Inferior parietal cortex (tissue), 1 donor: ENCODE measurements around the gene PTH1R.

Experiments used
- DNase-seq: peaks from one replicate; pipeline ENCODE4 v3.0.0-alpha.2; 2016; ENCODE audit errors: extremely low spot score

PTH1R gene

DNA sequence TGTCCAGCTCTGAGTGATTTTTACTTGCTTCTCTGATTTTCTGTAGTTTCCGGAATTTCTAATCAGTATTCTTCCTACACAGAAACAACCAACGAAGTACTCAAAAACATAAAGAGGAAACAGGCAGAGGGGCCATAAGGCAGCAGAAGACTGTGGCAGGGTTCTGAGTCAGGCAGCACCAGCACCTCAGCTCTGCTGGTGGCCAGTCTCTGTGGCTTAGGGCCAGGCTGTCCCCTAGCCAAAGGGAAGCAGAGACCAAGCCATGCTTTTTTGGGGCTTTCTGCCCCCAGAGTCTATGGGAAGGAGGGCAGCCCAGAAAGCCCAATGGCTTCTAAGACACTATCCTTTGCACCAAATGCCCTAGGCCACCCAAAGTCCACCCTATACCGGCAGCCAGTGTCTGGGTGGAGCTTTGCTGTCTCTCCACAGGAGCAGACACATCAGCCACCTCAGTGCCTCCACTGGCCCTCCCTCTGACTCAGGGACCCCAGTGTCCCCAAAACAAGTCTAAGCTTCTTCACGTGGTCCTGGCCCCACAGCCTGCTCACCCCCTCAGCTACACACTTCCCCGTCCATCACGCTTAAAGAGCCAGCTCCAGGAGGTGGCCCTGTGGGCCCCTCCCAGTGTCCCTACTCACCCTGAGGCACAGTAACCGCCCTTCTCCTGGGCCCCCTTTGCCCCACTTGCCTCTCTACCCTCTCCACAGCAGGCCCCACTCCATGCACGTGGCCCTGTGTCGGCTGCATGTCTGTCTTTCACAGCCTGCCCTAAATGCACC is 52.8 kb downstream of the PTH1R start:
- DNase-seq = no peak

DNA sequence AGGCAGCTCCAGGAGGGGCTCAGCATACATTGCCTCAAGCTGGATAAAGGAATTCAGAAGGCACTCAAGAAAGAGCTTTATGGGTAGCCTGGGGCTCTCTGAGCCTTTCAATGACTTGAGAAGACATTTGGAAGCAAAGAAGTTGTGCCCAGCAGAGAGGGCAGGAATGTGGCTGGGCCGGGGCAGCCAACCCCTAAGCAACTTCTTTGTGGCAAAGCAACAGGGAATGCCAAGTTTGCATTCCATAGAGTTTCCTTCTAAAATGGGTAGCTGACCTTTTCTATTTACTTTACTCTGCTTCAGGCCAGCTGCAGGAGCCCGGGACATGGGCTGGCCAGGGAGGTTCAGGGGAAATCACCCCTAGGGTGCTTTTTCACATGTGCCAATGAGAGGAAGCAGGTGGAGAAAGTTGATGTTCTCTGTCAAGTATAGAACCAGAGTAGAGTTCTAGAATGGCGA is 53.5 kb downstream of the PTH1R start:
- no peak for DNase-seq

DNA sequence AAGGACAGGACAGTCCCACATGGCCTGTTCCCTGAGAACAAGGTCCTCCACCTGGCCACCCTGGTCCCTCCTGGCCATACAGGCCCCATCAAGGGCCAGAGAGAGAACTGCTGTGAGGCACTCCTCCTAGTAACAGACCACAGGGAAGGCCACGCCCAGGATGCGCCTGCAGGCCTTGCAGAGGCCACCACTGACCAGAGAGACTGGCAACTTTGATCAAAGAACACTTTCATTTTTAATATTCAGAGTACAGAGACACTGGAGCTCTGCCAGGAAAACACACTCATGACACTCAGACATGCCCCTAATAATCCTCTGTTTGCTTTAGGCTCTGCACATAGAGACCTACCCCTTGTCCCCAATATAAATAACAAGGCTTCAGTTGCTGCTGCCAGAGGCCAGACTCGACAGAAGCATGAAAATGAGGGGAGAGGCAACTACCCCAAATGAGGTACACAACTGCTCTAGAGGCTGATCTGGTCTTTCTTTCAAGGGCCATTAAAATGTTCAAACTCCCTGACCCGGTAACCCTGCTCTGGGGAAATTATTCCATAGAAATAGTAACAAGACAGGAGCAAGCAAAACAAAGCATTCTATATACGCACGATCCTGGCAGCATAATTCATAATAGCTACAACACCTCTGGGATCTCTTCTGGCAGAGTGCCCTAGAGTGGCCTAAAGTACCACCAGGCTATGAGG is 54.3 kb downstream of the PTH1R start:
- no peak for DNase-seq

DNA sequence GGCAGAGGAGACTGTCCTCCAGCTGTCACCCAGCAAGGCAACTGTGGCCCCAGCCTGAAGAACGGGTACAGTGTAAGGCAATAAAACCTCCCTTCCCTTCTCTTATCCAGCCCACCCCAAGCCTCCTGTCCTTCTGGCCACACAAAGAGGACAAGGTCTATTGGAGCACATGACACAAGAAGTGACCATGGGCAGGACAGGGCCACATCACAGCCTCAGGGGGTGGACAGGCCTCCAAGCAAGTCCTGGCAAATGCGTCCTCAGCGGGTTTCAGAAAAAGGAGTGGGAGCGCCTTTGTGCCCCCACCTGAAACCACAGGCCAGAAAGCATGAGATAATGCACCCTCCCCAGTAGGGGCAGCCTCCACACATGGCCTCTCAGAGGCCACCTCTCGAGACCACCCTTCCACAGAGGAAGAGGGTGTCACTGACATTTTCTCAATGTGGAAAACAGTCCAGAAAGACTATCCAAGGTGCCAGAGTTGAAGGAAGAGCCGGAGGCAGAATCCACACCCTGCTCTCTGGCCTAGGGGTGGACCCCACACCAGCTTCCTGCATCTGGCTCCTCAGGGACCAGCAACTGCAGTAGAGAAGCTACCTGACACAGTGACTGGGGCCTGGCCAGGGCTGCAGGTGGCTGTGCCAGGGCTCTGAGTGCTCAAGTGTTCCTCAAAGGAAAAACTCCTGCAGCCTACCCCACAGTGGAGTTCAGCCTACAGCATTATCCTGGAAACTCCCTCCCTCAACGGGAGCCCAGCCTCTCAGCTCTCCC is 55.1 kb downstream of the PTH1R start:
- DNase-seq = no peak

DNA sequence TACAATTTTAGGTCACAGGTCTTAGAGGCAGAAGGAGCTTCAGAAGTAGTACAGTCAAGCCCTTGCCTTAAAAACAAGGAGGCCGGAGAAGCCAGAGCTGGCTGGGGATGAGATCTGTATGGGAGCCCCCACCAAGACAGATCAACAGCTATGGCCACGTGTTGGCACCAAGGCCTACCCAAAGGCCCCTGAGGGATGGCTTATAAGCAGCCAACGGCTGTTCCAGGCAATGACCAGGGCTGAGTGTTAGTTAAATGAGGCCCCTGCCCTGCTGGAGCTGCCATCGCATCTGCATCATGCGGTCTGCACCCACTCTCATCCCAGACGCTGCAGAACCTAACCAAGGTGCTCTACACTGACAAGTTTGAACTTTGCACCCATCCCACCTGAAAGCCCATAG is 55.7 kb downstream of the PTH1R start:
- no peak for DNase-seq

DNA sequence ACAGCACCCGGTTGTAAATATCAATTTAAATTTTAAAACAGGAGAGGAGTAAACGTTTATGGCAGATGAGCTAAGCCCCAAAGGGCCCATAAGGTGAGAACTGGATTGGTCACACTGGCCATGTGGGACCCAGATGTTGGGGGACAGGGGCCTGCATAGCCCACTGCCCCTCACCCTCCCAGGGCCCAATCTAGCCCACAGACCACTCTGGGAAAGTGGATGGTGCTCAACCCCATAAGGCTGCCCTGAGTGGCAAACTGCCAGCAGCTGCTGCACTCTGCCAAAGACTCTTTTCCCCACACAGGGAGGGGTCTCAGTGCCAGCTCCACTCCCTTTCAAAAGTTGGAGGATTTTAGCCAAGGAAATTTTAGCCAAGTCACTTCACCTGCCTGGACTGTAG is 56.6 kb downstream of the PTH1R start:
- DNase-seq = no peak

DNA sequence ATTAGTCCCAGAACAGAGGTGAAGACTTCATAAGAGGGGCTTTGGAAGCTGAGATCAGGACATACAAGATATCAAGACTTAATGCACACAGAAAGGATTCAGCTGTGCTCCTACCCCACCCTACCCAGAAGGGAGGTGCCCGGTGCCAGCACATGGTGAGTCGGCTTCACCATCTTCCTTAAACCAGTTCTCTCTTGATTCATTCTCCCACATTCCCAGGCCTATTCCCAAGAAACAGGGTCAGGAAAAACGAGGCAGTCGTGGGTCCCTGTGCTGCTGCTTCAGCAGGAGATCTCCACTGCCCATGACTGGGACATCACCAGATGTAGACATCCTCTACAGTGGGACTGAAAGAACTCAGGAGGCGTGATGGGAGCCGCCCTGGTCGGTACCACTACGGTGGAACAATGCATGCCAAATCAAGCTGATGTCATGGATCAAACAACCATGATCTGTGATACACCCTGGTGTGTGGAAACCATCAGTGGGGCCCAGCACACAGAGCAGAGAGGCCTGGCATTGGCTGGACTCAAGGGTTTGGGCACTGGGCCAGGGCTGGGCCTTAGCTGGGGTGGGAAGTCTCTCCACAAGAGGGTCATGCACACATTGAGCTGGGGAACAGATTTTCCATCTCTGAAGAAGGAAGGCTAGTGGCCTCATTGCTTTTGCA is 57.1 kb downstream of the PTH1R start:
- no peak for DNase-seq

DNA sequence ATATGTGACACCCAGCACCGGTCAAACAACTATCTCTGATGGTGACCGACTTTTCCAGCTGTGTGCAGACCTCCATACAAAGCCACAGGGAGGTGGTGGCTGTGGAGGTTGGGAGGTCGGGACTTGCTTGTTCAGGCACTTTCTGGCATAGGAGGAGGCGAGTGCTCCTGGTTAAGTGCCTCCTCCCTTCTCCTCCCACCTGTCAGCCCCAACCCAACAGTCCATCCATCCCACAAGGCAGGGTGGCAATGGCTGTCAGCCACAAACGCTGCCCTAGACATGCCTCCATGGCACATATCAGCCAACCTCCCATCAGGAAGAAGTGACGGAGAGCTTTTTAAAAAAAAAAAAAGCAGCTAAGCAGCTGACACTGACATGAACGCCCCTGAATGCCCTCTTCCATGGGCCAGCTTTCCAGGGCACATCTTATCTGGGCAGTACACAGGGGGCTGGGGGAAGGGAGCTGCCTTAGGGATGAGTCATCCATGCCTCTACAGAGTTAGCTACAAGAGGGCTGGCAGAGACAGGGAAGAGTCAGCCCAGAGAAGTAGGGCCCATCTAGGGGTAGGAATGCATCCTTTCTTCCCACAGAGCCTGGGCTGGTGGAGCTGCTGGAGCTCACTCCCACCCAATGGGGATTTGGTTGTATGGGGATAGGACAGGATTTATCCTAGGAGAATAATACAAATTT is 57.8 kb downstream of the PTH1R start:
- DNase-seq = no peak

DNA sequence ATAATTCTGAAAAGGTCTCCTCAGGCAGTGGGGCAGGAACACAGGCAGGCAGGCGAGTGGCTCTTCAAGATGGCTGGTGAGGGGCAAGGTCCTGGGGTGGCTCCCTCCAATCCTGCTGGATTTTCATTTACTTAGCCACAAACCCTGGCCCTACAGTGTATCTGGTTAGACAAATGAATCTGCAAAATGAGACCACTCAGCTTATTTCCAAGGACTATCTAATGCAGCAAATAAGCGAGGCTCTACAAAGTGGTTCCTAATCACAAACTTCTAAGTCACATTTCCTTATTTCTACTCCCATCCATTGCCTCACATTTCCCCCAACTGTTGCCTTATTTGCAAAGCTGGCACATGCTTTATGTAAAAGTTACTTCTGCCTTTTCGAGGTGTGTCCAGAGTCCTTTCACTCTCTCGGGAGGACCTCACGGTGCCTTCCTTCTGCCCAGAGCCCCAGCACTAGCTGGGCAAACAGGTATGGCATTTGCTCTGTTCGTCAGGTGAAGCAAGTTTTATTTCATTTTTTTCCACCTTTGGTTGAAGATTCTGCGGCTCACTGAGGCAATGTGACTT is 58.6 kb downstream of the PTH1R start:
- DNase-seq = no peak

DNA sequence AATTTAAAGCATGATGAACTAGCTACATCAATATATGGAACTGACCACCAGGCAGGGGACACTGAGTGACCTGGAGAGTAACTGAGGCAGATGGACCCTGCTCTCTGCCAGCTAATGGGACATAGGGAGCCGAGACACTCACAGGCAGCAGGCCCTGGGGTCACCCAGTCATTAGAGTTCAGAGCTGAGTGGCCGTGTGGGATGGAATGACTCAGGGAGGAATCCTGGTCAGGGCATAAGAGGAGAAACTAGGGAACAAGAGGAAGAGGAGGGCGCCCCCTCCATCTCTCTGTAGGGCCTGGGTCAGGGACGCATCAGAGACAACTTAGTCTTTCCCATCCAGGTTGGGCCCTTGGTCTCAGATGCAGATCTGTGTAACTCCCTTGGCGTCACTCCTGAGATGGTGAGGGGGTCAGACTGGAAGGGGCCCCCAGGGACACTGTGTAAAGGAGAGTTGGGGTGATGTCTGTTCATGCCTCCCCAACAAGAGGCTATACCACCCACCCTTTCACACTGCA is 59.3 kb downstream of the PTH1R start:
- DNase-seq = no peak

DNA sequence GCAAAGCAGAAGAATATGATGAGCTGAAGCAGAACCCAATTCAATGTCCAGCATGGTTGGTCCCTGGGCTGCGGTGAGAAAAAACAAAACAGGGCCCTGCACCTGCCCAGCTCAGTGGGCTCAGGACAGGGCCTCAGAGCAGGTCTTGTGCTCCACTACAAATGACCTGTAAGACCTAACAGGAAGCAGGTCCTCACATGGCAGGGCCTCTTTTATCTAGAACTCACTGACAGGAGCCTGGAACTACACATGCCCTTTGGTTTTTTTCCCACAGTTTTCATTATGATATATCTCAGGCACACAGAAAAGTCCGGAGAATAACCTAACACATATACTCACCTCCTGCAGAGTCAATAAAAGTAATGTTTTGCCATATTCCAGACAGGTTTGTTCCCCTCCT is 60.6 kb downstream of the PTH1R start:
- no peak for DNase-seq

DNA sequence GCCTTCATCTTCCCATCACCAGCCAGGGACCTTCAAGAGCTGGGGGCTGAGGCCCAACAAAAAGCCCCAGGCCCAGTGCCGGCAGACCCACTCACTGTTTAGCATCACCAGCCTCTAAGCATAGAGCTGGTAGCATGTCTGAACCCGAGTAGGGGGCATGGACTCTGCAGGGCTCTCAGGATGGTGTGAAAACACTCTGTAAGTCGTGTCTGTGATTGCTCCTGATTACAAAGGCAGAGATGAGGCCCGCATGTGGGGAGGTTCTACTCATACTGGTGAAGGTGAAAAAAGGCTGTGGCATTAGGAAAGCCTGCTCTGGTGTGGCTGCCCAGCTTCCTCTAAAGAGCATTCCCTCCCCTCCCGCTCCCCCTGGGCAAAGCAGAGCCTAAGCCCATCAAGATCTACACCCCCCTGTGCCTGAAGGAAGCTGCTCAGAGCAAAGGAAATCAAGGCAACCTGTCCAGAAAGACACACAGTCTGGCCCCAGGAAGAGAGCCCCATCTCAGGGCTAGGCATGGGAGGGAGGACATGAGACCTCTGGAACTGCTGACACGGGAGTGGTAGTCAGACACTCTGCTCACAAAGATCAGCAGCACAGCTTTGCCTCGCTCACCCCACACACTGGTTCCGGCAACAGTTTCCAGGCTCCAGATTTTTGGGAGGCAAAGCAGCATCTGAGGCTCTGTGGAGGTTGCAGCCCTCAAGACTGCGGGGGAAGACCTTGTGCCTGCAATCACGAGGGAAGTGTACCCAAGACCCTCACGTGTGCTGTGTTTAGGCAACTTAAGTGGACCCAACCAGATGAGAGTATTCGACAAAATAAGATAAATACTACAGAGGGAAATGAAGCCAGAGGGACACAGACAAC is 62.3 kb downstream of the PTH1R start:
- no peak for DNase-seq

DNA sequence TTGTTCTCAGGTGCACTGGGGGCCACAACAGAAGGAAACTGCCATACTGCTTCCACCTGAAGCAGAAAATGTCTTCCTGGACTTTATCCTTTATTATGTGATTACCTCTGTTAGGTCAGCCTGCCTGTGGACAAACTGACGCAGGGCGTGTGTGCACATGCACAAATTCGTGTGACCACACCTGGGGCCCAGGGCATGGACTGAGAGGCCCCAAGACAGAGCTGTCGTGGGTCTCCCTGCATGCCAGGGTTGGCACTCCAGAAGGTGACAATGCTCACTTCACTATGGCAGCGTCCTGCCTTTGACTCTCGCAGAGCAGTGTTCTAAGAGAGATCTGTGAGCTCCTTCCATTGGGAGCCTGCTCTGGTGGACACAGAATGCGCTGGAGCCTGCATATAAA is 64.6 kb downstream of the PTH1R start:
- no peak for DNase-seq

DNA sequence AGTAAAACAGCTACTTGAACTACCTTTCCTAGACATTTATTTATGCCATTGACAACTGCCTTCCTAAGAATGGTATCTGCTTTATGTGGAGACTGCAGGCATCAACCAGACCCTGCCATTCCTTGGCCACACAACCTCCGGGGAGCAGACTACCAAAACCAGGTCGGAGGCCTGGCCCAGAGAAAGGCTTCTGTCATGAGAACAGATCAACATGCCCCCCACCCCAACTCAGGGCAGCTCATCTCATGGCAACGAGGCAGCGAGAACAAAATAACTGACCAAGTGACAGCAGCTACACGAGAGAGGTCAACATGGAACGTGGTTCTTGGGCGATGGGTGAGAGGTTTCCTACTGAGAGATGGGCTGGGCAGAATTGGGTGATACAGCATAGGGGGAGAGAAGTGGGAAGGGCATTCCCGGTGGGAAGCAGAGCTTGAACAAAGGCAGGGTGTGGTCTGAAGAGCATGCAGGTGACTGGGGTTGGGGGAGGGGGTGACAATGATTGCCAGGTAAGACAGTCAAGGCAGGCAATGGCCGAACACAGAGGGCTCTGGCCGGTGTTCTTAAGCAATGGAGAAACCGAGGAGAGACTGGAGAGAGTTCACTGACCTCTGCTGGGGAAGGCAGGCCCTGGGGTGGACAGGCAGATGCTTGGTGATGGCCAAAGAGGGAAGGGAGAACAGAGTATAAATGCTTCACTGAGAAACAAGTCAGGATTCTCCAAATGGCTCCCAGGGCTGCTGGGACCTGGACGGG is 65.1 kb downstream of the PTH1R start:
- DNase-seq = no peak

DNA sequence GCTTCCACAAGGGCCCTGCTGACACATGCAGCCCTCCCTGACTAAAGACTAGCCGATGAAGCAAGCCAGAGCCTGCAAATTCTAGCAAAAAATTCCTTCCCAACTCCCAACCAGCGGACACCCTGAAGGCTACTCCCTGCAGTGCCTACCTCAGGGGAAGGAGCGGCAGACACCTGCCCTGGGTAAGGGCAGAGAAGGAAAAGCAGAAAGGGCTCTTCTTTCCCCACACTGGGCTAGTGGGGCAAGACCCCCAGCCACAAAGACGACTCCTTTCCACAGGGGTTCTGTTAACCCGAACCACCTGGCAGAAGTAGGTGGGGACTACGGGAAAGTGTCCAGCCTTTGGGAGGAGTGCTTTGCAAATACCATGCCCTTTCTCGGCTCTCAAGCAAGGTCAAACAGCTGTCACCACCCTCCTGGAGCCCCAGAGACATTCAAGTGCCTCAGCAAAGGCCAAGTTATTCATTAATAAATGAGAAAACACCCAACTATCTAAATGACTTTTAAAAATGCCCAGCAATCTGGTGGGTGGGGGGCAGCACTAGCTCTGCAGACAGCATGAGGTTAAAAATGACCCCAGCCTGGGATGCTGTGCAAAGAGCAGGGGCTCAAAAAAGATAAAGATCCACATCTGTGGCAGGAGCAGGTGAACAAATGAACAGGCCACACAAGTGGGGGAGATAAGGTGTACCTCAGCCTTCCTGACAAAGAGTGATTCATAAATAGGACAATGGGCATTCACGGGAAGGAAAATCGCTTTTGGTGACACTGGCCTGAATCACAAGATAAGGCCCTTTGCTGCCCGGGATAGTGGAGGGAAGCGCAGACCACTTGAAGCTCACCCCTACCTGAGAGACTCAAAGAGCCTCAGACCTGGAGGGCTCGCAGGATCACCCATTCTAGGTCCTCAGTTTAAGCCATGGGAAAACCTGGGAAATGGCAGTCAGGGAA is 66.0 kb downstream of the PTH1R start:
- no peak for DNase-seq

DNA sequence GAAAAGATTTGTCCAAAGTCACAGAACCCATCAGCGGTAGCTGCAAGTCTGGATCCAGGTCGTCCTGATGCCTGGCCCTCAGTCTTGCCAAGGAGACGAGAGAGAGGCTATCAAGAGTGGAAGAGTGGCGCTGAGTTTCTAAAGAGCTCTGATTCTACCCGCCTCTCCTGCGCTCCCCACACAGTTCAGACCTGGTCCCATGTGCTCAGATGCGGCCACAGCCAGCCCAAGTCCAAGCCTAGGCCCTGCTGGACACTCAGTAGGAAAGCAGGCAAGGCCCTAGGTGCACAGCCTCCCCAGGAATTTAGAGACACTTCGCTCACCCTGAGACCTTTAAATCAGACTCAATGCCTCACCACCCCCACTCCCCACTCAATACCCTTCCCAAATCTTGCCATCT is 66.7 kb downstream of the PTH1R start:
- no peak for DNase-seq

DNA sequence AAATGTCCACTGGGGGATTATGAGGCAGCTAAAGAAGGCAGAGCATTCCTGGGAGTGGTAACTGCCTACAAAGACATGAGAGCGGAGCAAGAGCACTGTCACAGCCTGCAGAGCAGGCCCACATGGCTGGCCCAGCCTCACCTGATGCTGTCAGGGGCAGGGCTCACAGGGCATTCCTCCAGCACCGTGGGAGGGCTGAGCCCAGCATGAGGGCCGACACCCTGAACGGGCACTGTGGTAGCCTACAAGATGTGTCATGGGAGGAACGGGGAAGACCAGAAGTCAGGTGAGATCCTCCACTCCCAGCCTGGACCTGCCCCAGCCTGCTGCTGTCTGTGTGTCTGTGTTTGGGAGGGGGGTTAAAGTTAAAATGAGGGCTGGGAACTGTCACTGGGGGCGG is 68.9 kb downstream of the PTH1R start:
- DNase-seq = no peak
